Gastrocnemius medialis (tissue), 4 donors: Measurements from ENCODE around the gene RPS6KB1. TPM values are rescaled to one million over a fixed set of nuclear protein-coding genes. Genes with fewer than 3 reads are reported as not detected.
"Not testable (repeated sequence)": the region's sequence is repeated elsewhere in the genome, so short reads cannot be mapped to it uniquely, and the experiment has no call there.

Experiments used
- ATAC-seq, 2 donors: fragments of 150-250 bp; one replicate each; pipeline ENCODE4 v1.9.1; 2016
- DNase-seq, 2 donors: peaks; one replicate each; pipeline ENCODE4 v3.0.0-alpha.2; 2019
- H3K27ac ChIP-seq, 4 donors: fragments of 200-600 bp; sonication (generic); 1 replicate in 1 of 4; 2 replicates in 3 of 4; pipeline ENCODE4 v1.5.1; 2016 to 2018; ENCODE audit warnings: mild to moderate bottlenecking in 2 of 4, moderate library complexity in 1 of 4
- H3K27me3 ChIP-seq, 3 donors: fragments of 200-600 bp; sonication (generic) in 2 of 3; 1 replicate in 1 of 3; 2 replicates in 2 of 3; pipeline versions ENCODE4 v1.5.1 to v1.6.0; 2016 to 2019; ENCODE audit warnings: mild to moderate bottlenecking in 1 of 3, moderate library complexity in 1 of 3
- H3K36me3 ChIP-seq, 2 donors: fragments of 200-600 bp; sonication (generic) in 1 of 2; one replicate each; pipeline ENCODE4 v1.5.1; 2017 to 2018
- H3K4me1 ChIP-seq, 2 donors: fragments of 200-600 bp; sonication (generic) in 1 of 2; one replicate each; pipeline ENCODE4 v1.5.1; 2016 to 2017; ENCODE audit warnings: mild to moderate bottlenecking in 2 of 2
- H3K4me3 ChIP-seq, 4 donors: fragments of 200-600 bp; sonication (generic) in 3 of 4; 1 replicate in 1 of 4; 2 replicates in 3 of 4; pipeline ENCODE4 v1.5.1; 2016 to 2019; ENCODE audit warnings: mild to moderate bottlenecking in 2 of 4
- H3K9me3 ChIP-seq, 3 donors: fragments of 200-600 bp; sonication (generic) in 2 of 3; 1 replicate in 1 of 3; 2 replicates in 2 of 3; pipeline ENCODE4 v1.5.1; 2016 to 2019
- CTCF ChIP-seq, 5 experiments: fragments of 450-650 bp in 3 of 5; fragments of 200-600 bp in 2 of 5; sonication (generic) in 2 of 5; IDR thresholded peaks in 4 of 5; conservative IDR thresholded peaks in 1 of 5; 1 replicate in 4 of 5; 2 replicates in 1 of 5; pipeline ENCODE4 v1.5.1; 2016 to 2019; ENCODE audit warnings: antibody characterized with exemption in 5 of 5, mild to moderate bottlenecking in 3 of 5, moderate library complexity in 3 of 5
- POLR2A ChIP-seq, 2 donors: fragments of 450-650 bp; IDR thresholded peaks; one replicate each; pipeline ENCODE4 v1.6.1; 2017; ENCODE audit warnings: antibody characterized with exemption in 2 of 2, mild to moderate bottlenecking in 2 of 2, moderate library complexity in 2 of 2
- in situ Hi-C, 4 donors: fragments of 200-750 bp; cut with MboI; loops; one replicate each; pipeline versions ENCODE4 v1.15.0 to v1.8.0; 2017; ENCODE audit warnings: low sequenced_read_pairs in 4 of 4
- intact Hi-C: fragments of 100-400 bp; cut with DNase I; formaldehyde crosslinking; loops from one replicate; pipeline ENCODE4 v1.15.1; 2023; ENCODE audit warnings: low total_unique reads
- total RNA-seq, 4 donors: library from RNA; depleted of rRNA; stranded (reverse); fragments of >200 nt; gene quantifications; one replicate each; pipeline versions ENCODE4 v1.1.0 to v1.2.3, GENCODE V29; 2016

Gene RPS6KB1
- total RNA-seq, 4 donors from 2014 or later = 38.4 to 58.4 (median 41.6) TPM

GRCh38 chr17:59914274-59914854 lies 21.4 kb downstream of the RPS6KB1 start:
- in situ Hi-C loops (loop anchor here (10.0 to 25.0 kb wide), 4 partner anchors 120 to 198 kb away; no protein-coding TSS in a partner anchor), intact Hi-C loops (loop anchor here (10.0 kb wide), 1 partner anchor 120 kb away; no protein-coding TSS in a partner anchor)
- H3K27me3 ChIP-seq = no peaks in the 10 kb centered on the region
- ATAC-seq = no peak
- no peak overlapping the region for H3K27ac ChIP-seq
- H3K9me3 ChIP-seq = no peaks in the 10 kb centered on the region
- no peak for DNase-seq
- TF ChIP-seq CTCF (IDR thresholded peaks at IDR 0.05 in 4 of 5, conservative IDR thresholded peaks at IDR 0.05 in 1 of 5) (peak; percentile 37 to 70 (median 56)), POLR2A (IDR thresholded peaks at IDR 0.05) (no peak)
- peaks cover 2 to 69% of the 10 kb centered on the region in 2 donors for H3K36me3 ChIP-seq
- no peaks in the 10 kb centered on the region for H3K4me1 ChIP-seq
- H3K4me3 ChIP-seq = no peak overlapping the region

GRCh38 chr17:59916446-59916845 lies 23.5 kb downstream of the RPS6KB1 start:
- Histone ChIP-seq H3K36me3 (peaks cover 2 to 69% of the 10 kb centered on the region in 2 donors), H3K4me1 (no peaks in the 10 kb centered on the region), H3K4me3 (no peak overlapping the region), H3K27ac (no peak overlapping the region), H3K27me3 (no peaks in the 10 kb centered on the region), H3K9me3 (no peaks in the 10 kb centered on the region)
- no peak for DNase-seq
- TF ChIP-seq CTCF (IDR thresholded peaks at IDR 0.05 in 4 of 5, conservative IDR thresholded peaks at IDR 0.05 in 1 of 5) (no peak), POLR2A (IDR thresholded peaks at IDR 0.05) (no peak)
- no peak for ATAC-seq
- intact Hi-C loops (loop anchor here (10.0 kb wide), 1 partner anchor 118 kb away; no protein-coding TSS in a partner anchor), in situ Hi-C loops (loop anchor here (10.0 to 25.0 kb wide), 4 partner anchors 118 to 196 kb away; no protein-coding TSS in a partner anchor)

GRCh38 chr17:59920637-59921036 lies 27.7 kb downstream of the RPS6KB1 start:
- peaks cover 0 to 56% of the 10 kb centered on the region in 2 donors for H3K36me3 ChIP-seq

GRCh38 chr17:59930121-59930520 lies 37.2 kb downstream of the RPS6KB1 start:
- intact Hi-C loops, H3K9me3 ChIP-seq, DNase-seq, H3K27me3 ChIP-seq, H3K4me3 ChIP-seq, ATAC-seq, H3K27ac ChIP-seq, in situ Hi-C loops, H3K4me1 ChIP-seq: not testable (repeated sequence)
- H3K36me3 ChIP-seq = peaks cover 0 to 88% of the 10 kb centered on the region in 2 donors

More at GRCh38 chr17:59920637-59921036, 27.7 kb downstream of the RPS6KB1 start:
- DNase-seq, H3K4me1 ChIP-seq, H3K9me3 ChIP-seq, H3K27ac ChIP-seq, intact Hi-C loops, H3K27me3 ChIP-seq, ATAC-seq, H3K4me3 ChIP-seq: not testable (repeated sequence)
- in situ Hi-C loops = loop anchor here in 1 of 4 donors (25.0 kb wide), 2 partner anchors 117 to 192 kb away; no protein-coding TSS in a partner anchor

GRCh38 chr17:59930768-59931167 lies 37.8 kb downstream of the RPS6KB1 start:
- H3K9me3 ChIP-seq, H3K27ac ChIP-seq, intact Hi-C loops, in situ Hi-C loops, ATAC-seq, H3K4me3 ChIP-seq, H3K27me3 ChIP-seq, H3K4me1 ChIP-seq, DNase-seq: not testable (repeated sequence)
- H3K36me3 ChIP-seq = peaks cover 0 to 94% of the 10 kb centered on the region in 2 donors

GRCh38 chr17:59933317-59933716 lies 40.4 kb downstream of the RPS6KB1 start:
- intact Hi-C loops, in situ Hi-C loops, DNase-seq, H3K9me3 ChIP-seq, H3K27me3 ChIP-seq, H3K27ac ChIP-seq, H3K4me3 ChIP-seq, ATAC-seq, H3K4me1 ChIP-seq: not testable (repeated sequence)
- H3K36me3 ChIP-seq = peaks cover 0 to 96% of the 10 kb centered on the region in 2 donors

GRCh38 chr17:59940697-59941096 lies 47.8 kb downstream of the RPS6KB1 start:
- in situ Hi-C loops, H3K4me1 ChIP-seq, H3K4me3 ChIP-seq, DNase-seq, H3K27ac ChIP-seq, ATAC-seq, H3K9me3 ChIP-seq, H3K27me3 ChIP-seq, intact Hi-C loops: not testable (repeated sequence)
- H3K36me3 ChIP-seq = peaks cover 0 to 71% of the 10 kb centered on the region in 2 donors
